22Rv1 (cell line): ENCODE results near the gene CAPNS1.

Source experiments
- CTCF ChIP-seq: fragments of 450-650 bp; IDR thresholded peaks from 2 replicates; pipeline ENCODE4 v1.5.1; 2017; ENCODE audit warnings: mild to moderate bottlenecking
- ZFX ChIP-seq: fragments of 450-650 bp; IDR thresholded peaks from 2 replicates; pipeline ENCODE4 v1.6.1; 2017; ENCODE audit warnings: antibody characterized with exemption, borderline replicate concordance

DNA sequence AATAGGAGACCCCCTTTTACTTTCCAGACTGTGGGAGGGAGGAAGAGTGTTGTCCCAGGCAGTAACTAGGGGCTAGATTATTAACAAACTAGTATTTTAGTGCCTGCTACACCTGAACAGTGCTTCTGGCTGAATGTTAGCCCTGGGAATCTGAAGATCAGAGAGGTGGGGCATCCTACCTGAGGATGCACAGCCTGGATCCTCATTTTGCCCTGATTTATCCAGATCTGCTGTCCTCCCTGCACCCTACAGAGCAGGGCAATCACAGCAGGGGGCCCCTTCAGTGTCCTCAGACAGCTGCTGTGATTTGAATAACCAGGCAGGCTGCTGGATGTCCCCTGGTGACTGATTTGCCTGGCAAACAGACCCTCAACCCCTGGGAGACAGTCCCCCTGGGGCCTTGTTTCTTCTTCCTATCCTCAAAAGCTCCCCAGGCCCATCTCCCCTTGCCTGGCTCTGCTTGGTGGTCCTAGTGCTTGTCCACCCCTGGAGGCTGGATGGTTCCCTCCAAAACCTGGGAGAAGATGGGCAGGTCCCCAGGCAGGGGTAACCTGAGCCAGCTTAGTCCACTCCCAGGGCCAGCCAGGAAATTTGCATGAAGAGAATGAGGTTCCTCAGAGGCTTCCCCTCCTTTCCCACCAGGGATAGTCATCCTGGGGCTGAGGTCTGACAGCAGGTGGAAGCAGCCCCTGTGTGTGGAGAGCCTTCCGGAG, 29.2 kb upstream of the CAPNS1 start, which contains the start of gene OVOL3:
- TF ChIP-seq CTCF, result no peak
- TF ChIP-seq ZFX, result no peak
